Endothelial cell of umbilical vein (primary cell): ENCODE data around the gene ALX3. TPM values are rescaled to one million over a fixed set of nuclear protein-coding genes. Genes with fewer than 3 reads are reported as not detected.

Experiments used
- BruUV-seq: library from RNA; stranded (reverse); fragments of 400-500 nt; replicated peaks from 2 replicates; lab custom pipeline; 2021; lab: Mats Ljungman, UMichigan
- CTCF ChIA-PET: fragments of 300-600, 350-600 bp; sonication (Branson Sonifier 250); formaldehyde crosslinking; loops from one replicate; lab custom pipeline; 2021; ENCODE audit warnings: antibody characterized with exemption, inconsistent platforms; lab: Charles Lee
- POLR2A ChIA-PET: fragments of 300-600, 350-600 bp; sonication (Branson Sonifier 250); formaldehyde crosslinking; loops from one replicate; lab custom pipeline; 2021; ENCODE audit warnings: antibody characterized with exemption, inconsistent platforms; lab: Charles Lee
- DNase-seq: peaks from one replicate; pipeline ENCODE4 v3.0.0-alpha.2; 2011; ENCODE audit warnings: low read depth, low spot score
- FAIRE-seq: peaks from 2 replicates; lab custom pipeline; 2011; peaks lifted over from hg19 to GRCh38; lab: Jason Lieb, UNC
- H2AFZ ChIP-seq: 2 replicates; pipeline ENCODE4 v1.6.0; 2012; ENCODE audit warnings: low read depth, low read length, control low read depth, inconsistent platforms
- H3K27ac ChIP-seq: 2 replicates; pipeline ENCODE4 v1.5.1; 2011; ENCODE audit warnings: low read depth, mild to moderate bottlenecking, control low read depth, low read length, moderate library complexity; ENCODE audit not compliant: insufficient read depth
- H3K27me3 ChIP-seq, 2 experiments: 2 replicates each; pipeline versions ENCODE4 v1.6.0 to v1.6.1; 2011; ENCODE audit warnings: low read length in 2 of 2, mixed read lengths in 1 of 2; ENCODE audit not compliant: control insufficient read depth in 2 of 2, insufficient read depth in 2 of 2
- H3K36me3 ChIP-seq, 2 experiments: 2 replicates in 1 of 2; 3 replicates in 1 of 2; pipeline ENCODE4 v1.5.1; 2011; ENCODE audit warnings: low read length in 2 of 2, mild to moderate bottlenecking in 1 of 2, moderate library complexity in 1 of 2; ENCODE audit not compliant: control insufficient read depth in 2 of 2, insufficient read depth in 2 of 2; ENCODE audit errors: extremely low read depth in 1 of 2
- H3K4me1 ChIP-seq: 3 replicates; pipeline ENCODE4 v1.5.1; 2011; ENCODE audit warnings: mild to moderate bottlenecking, low read length; ENCODE audit not compliant: control insufficient read depth, insufficient read depth; ENCODE audit errors: extremely low read depth
- H3K4me2 ChIP-seq: 2 replicates; pipeline ENCODE4 v1.6.1; 2011; ENCODE audit warnings: low read length, control low read depth, mixed read lengths; ENCODE audit not compliant: insufficient read depth
- H3K4me3 ChIP-seq, 3 experiments: fragments of 200-600 bp in 1 of 3; sonication (generic), shearing (Covaris generic) in 1 of 3; replicated peaks in 1 of 3; 2 replicates each; pipeline ENCODE4 v1.5.1; 2011 to 2016; ENCODE audit warnings: control low read depth in 3 of 3, low read length in 3 of 3, mild to moderate bottlenecking in 2 of 3, inconsistent platforms in 1 of 3, low read depth in 1 of 3, moderate library complexity in 1 of 3; ENCODE audit not compliant: insufficient read depth in 1 of 3
- H3K79me2 ChIP-seq: 2 replicates; pipeline ENCODE4 v1.6.0; 2012; ENCODE audit warnings: low read length, inconsistent platforms; ENCODE audit not compliant: control insufficient read depth, insufficient read depth
- H3K9ac ChIP-seq: replicated peaks from 2 replicates; pipeline ENCODE3; 2011; ENCODE audit warnings: low read length, control low read depth; ENCODE audit not compliant: insufficient read depth; ENCODE audit errors: extremely low read depth
- H3K9me1 ChIP-seq: replicated peaks from 3 replicates; pipeline ENCODE4 v1.6.0; 2011; ENCODE audit warnings: mild to moderate bottlenecking, low read length; ENCODE audit not compliant: control insufficient read depth, insufficient read depth; ENCODE audit errors: extremely low read depth
- H3K9me3 ChIP-seq: replicated peaks from 2 replicates; pipeline ENCODE4 v1.5.1; 2012; ENCODE audit warnings: low read length, inconsistent platforms; ENCODE audit not compliant: control insufficient read depth, insufficient read depth
- H4K20me1 ChIP-seq: replicated peaks from 2 replicates; pipeline ENCODE3; 2011; ENCODE audit warnings: mild to moderate bottlenecking, low read length; ENCODE audit not compliant: control insufficient read depth, insufficient read depth; ENCODE audit errors: extremely low read depth
- EZH2 ChIP-seq: IDR thresholded peaks from 2 replicates; pipeline ENCODE4 v1.6.1; 2012; ENCODE audit warnings: borderline replicate concordance, low read depth, mild to moderate bottlenecking, moderate library complexity, low read length, inconsistent platforms; ENCODE audit not compliant: severe bottlenecking
- FOS ChIP-seq: IDR thresholded peaks from 2 replicates; pipeline ENCODE4 v1.6.1; 2011; ENCODE audit warnings: mild to moderate bottlenecking, low read length, moderate library complexity, borderline replicate concordance; ENCODE audit not compliant: insufficient read depth
- GATA2 ChIP-seq: IDR thresholded peaks from 2 replicates; pipeline ENCODE4 v1.7.0; 2011; ENCODE audit warnings: low read depth, mild to moderate bottlenecking, moderate library complexity, mixed read lengths, low read length; ENCODE audit not compliant: insufficient read length, insufficient read depth
- JUN ChIP-seq: IDR thresholded peaks from 2 replicates; pipeline ENCODE4 v1.6.1; 2011; ENCODE audit warnings: borderline replicate concordance, low read depth; ENCODE audit not compliant: insufficient read length, insufficient read depth
- MYC ChIP-seq: IDR thresholded peaks from one replicate; pipeline ENCODE4 v1.6.1; 2011; ENCODE audit warnings: mild to moderate bottlenecking, low read depth, low read length
- POLR2A ChIP-seq: IDR thresholded peaks from 2 replicates; pipeline ENCODE4 v1.6.1; 2012; ENCODE audit warnings: low read depth, mild to moderate bottlenecking, control low read depth, low read length
- POLR2AphosphoS5 ChIP-seq: IDR thresholded peaks from 2 replicates; pipeline ENCODE4 v1.6.1; 2012; ENCODE audit warnings: low read depth, mild to moderate bottlenecking, control low read depth, low read length, moderate library complexity; ENCODE audit not compliant: insufficient read depth
- dilution Hi-C: fragments of 300-500 bp; cut with MboI; formaldehyde crosslinking; loops from one replicate; pipeline ENCODE4 v1.15.0; 2019; ENCODE audit warnings: low sequenced_read_pairs; ENCODE audit not compliant: extremely low pct_ligation_motif_present
- intact Hi-C: fragments of 100-400 bp; cut with micrococcal nuclease; formaldehyde crosslinking; loops from one replicate; pipeline ENCODE4 v1.10.0; 2022
- polyA plus RNA-seq, 4 experiments: library from polyadenylated mRNA; depleted of rRNA in 3 of 4; stranded (reverse) in 3 of 4; unstranded in 1 of 4; fragments of >200 nt; gene quantifications; 2 replicates each; pipeline versions ENCODE4 v1.2.1 to v1.2.3, GENCODE V29; 2011 to 2012; ENCODE audit warnings: missing spikeins in 1 of 4
- total RNA-seq: library from RNA; stranded (reverse); gene quantifications from 2 replicates; pipeline ENCODE4 v1.2.3, GENCODE V29; 2021
- TF ChIP-seq, protein P1 (sequence below): IDR thresholded peaks from 2 replicates; pipeline ENCODE4 v1.6.1; 2011; ENCODE audit not compliant: insufficient read depth, insufficient read length
- TF ChIP-seq, protein P2 (sequence below), 2 donors: IDR thresholded peaks; 1 replicate in 1 of 2; 2 replicates in 1 of 2; pipeline ENCODE4 v1.5.1; 2011; ENCODE audit warnings: low read length in 2 of 2, mild to moderate bottlenecking in 2 of 2, moderate library complexity in 2 of 2, control low read depth in 1 of 2, inconsistent platforms in 1 of 2, low read depth in 1 of 2; ENCODE audit not compliant: insufficient read depth in 1 of 2; ENCODE audit errors: extremely low read depth in 1 of 2

Gene ALX3
- total and polyA plus RNA-seq, 2 donors (not counting 3 experiments of a cell fraction or from before 2014, with no cell fraction given), result not detected

DNA sequence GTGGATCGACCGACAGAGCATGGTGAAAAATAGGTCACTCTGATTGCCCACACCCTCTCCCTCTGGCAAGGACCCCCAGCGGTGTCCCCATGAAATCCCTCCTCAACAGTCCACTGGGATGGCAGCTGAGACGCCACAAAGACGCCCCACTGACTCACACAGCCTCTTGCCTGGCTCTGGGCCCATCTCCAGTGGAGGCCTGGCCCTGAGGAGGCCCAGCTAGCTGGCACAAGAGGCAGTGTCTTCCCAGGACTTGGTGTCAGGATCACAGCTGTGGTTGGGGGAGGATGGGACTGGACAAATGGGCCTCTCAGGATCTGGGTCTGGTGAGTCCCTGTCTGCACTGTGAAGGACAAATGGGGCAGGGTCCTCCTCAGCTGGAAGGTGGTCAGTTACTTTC lies 4.6 kb downstream of the ALX3 start:
- Histone ChIP-seq H3K4me1 (no peaks in the 10 kb centered on the region), H3K4me3 (no peak overlapping the region), H3K27ac (no peak overlapping the region), H3K9me3 (no peaks in the 10 kb centered on the region), H3K36me3 (no peaks in the 10 kb centered on the region), H4K20me1 (no peaks in the 10 kb centered on the region), H3K9me1 (no peaks in the 10 kb centered on the region), H3K79me2 (no peaks in the 10 kb centered on the region), H3K4me2 (no peak overlapping the region), H2AFZ (no peak overlapping the region), H3K27me3 (peaks cover 41 to 50% of the 10 kb centered on the region in 2 experiments), H3K9ac (no peak overlapping the region)
- FAIRE-seq, result no peak
- no peak for DNase-seq
- intact Hi-C loops (no loop called here), dilution Hi-C loops (no loop called here)
- TF ChIP-seq POLR2A (no peak), GATA2 (no peak), MYC (no peak), FOS (no peak), JUN (no peak), POLR2AphosphoS5 (no peak), EZH2 (no peak)
- TF ChIP-seq, protein P1, sequence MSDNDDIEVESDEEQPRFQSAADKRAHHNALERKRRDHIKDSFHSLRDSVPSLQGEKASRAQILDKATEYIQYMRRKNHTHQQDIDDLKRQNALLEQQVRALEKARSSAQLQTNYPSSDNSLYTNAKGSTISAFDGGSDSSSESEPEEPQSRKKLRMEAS, result no peak
- TF ChIP-seq, protein P2, sequence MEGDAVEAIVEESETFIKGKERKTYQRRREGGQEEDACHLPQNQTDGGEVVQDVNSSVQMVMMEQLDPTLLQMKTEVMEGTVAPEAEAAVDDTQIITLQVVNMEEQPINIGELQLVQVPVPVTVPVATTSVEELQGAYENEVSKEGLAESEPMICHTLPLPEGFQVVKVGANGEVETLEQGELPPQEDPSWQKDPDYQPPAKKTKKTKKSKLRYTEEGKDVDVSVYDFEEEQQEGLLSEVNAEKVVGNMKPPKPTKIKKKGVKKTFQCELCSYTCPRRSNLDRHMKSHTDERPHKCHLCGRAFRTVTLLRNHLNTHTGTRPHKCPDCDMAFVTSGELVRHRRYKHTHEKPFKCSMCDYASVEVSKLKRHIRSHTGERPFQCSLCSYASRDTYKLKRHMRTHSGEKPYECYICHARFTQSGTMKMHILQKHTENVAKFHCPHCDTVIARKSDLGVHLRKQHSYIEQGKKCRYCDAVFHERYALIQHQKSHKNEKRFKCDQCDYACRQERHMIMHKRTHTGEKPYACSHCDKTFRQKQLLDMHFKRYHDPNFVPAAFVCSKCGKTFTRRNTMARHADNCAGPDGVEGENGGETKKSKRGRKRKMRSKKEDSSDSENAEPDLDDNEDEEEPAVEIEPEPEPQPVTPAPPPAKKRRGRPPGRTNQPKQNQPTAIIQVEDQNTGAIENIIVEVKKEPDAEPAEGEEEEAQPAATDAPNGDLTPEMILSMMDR (IDR thresholded peaks at IDR 0.05; ENCODE audit: extremely low read depth in 1 of 2, insufficient read depth in 1 of 2, low read depth in 1 of 2, low read length in 2 of 2), result no peak
- no TSS peak for BruUV-seq
- ChIA-PET CTCF (interaction anchor here (1.3 to 3.2 kb wide), 5 partner anchors 12 to 430 kb away, joined by 3 to 14 read pairs (median 5); no protein-coding TSS in a partner anchor), POLR2A (interaction anchor here (1.3 kb wide), 1 partner anchor 20 kb away, joined by 6 read pairs; no protein-coding TSS in a partner anchor)
